IMR-90 (cell line): ENCODE results near the gene USP24. TPM values are rescaled to one million over a fixed set of nuclear protein-coding genes. Genes with fewer than 3 reads are reported as not detected.

Experiments used
- ATAC-seq: fragments of 200-7000 bp; cut with Tn5 transposase; 2 replicates; pipeline ENCODE4 v1.9.1; 2020; ENCODE audit warnings: low read depth, mild to moderate bottlenecking, moderate library complexity
- BruUV-seq: library from RNA; stranded (reverse); fragments of 400-500 nt; replicated peaks from 2 replicates; lab custom pipeline; 2021; lab: Mats Ljungman, UMichigan
- CTCF ChIA-PET: fragments of 300-600 bp; formaldehyde crosslinking; extraction: SDS; loops from one replicate; lab custom pipeline; 2021; ENCODE audit warnings: antibody characterized with exemption; lab: Yijun Ruan, JAX
- POLR2A ChIA-PET: fragments of 300-600 bp; sonication (Branson Sonifier 250); formaldehyde crosslinking; loops from one replicate; lab custom pipeline; 2022; ENCODE audit warnings: antibody characterized with exemption; ENCODE audit not compliant: unreplicated experiment; lab: Charles Lee
- DNase-seq: peaks from one replicate; pipeline ENCODE4 v3.0.0; 2013
- H2AFZ ChIP-seq: replicated peaks from 2 replicates; pipeline ENCODE3; 2013; ENCODE audit warnings: low read length, mild to moderate bottlenecking; ENCODE audit not compliant: poor library complexity
- H2AK5ac ChIP-seq: 2 replicates; pipeline ENCODE4 v1.6.1; 2013; ENCODE audit warnings: low read depth, low read length, inconsistent platforms
- H2AK9ac ChIP-seq: replicated peaks from 2 replicates; pipeline ENCODE3; 2013; ENCODE audit warnings: mild to moderate bottlenecking, low read depth, low read length, moderate library complexity; ENCODE audit not compliant: poor library complexity
- H2BK120ac ChIP-seq: 2 replicates; pipeline ENCODE4 v1.6.1; 2013; ENCODE audit warnings: low read depth, low read length, inconsistent platforms
- H2BK15ac ChIP-seq: 3 replicates; pipeline ENCODE4 v1.6.1; 2013; ENCODE audit warnings: low read depth, low read length, inconsistent platforms
- H2BK20ac ChIP-seq: 2 replicates; pipeline ENCODE4 v1.6.1; 2013; ENCODE audit warnings: low read depth, mild to moderate bottlenecking, inconsistent platforms, low read length, moderate library complexity
- H2BK5ac ChIP-seq: 2 replicates; pipeline ENCODE4 v1.6.1; 2013; ENCODE audit warnings: mild to moderate bottlenecking, low read depth, low read length, inconsistent platforms; ENCODE audit not compliant: poor library complexity, severe bottlenecking
- H3K14ac ChIP-seq: replicated peaks from 2 replicates; pipeline ENCODE4 v1.6.1; 2013; ENCODE audit warnings: low read depth, low read length, inconsistent platforms
- H3K18ac ChIP-seq: 2 replicates; pipeline ENCODE4 v1.6.1; 2013; ENCODE audit warnings: low read depth, low read length, control low read depth
- H3K23ac ChIP-seq: 2 replicates; pipeline ENCODE4 v1.6.1; 2013; ENCODE audit warnings: low read depth, low read length, inconsistent platforms
- H3K27ac ChIP-seq: 2 replicates; pipeline ENCODE4 v1.5.1; 2013; ENCODE audit warnings: mild to moderate bottlenecking, control low read depth, low read length; ENCODE audit not compliant: insufficient read depth
- H3K27me3 ChIP-seq: 2 replicates; pipeline ENCODE4 v1.6.1; 2013; ENCODE audit warnings: low read length; ENCODE audit not compliant: control insufficient read depth, insufficient read depth
- H3K36me3 ChIP-seq: 2 replicates; pipeline ENCODE4 v1.6.1; 2013; ENCODE audit warnings: low read length, mixed read lengths; ENCODE audit not compliant: control insufficient read depth, insufficient read depth
- H3K4ac ChIP-seq: 2 replicates; pipeline ENCODE4 v1.6.1; 2013; ENCODE audit warnings: low read depth, low read length, inconsistent platforms
- H3K4me1 ChIP-seq: 2 replicates; pipeline ENCODE4 v1.6.1; 2013; ENCODE audit warnings: low read length, mixed read lengths; ENCODE audit not compliant: control insufficient read depth, insufficient read depth
- H3K4me2 ChIP-seq: 2 replicates; pipeline ENCODE4 v1.6.1; 2013; ENCODE audit warnings: low read depth, mild to moderate bottlenecking, control low read depth, low read length, moderate library complexity
- H3K4me3 ChIP-seq: 2 replicates; pipeline ENCODE4 v1.5.1; 2013; ENCODE audit warnings: low read depth, mild to moderate bottlenecking, control low read depth, low read length, moderate library complexity; ENCODE audit not compliant: insufficient read depth
- H3K56ac ChIP-seq: 2 replicates; pipeline ENCODE4 v1.6.1; 2013; ENCODE audit warnings: low read length, inconsistent platforms; ENCODE audit not compliant: insufficient read depth; ENCODE audit errors: extremely low read depth
- H3K79me1 ChIP-seq, 2 experiments: 2 replicates each; pipeline ENCODE4 v1.6.1; 2013; ENCODE audit warnings: low read length in 2 of 2, inconsistent platforms in 1 of 2, low read depth in 1 of 2
- H3K9ac ChIP-seq: 2 replicates; pipeline ENCODE4 v1.6.1; 2013; ENCODE audit warnings: low read depth, low read length, control low read depth
- H3K9me1 ChIP-seq: 2 replicates; pipeline ENCODE4 v1.6.1; 2013; ENCODE audit warnings: low read length, inconsistent platforms; ENCODE audit not compliant: insufficient read depth
- H3K9me3 ChIP-seq: 2 replicates; pipeline ENCODE4 v1.6.1; 2013; ENCODE audit warnings: low read length; ENCODE audit not compliant: control insufficient read depth, insufficient read depth
- H4K20me1 ChIP-seq: 2 replicates; pipeline ENCODE4 v1.6.1; 2013; ENCODE audit warnings: low read length, inconsistent platforms; ENCODE audit not compliant: insufficient read depth
- H4K5ac ChIP-seq: 2 replicates; pipeline ENCODE4 v1.6.1; 2013; ENCODE audit warnings: mild to moderate bottlenecking, low read depth, low read length, control low read depth
- H4K8ac ChIP-seq, 2 experiments: 2 replicates each; pipeline ENCODE4 v1.6.1; 2013; ENCODE audit warnings: low read depth in 2 of 2, low read length in 2 of 2, control low read depth in 1 of 2, inconsistent platforms in 1 of 2
- H4K91ac ChIP-seq: 2 replicates; pipeline ENCODE4 v1.6.1; 2013; ENCODE audit warnings: low read depth, low read length, inconsistent platforms; ENCODE audit not compliant: insufficient read depth
- BHLHE40 ChIP-seq: fragments of 150-350 bp; IDR thresholded peaks from 2 replicates; pipeline ENCODE4 v1.6.1; 2016; ENCODE audit warnings: mild to moderate bottlenecking, low read depth, low read length
- CTCF ChIP-seq: conservative IDR thresholded peaks from 2 replicates; pipeline ENCODE4 v1.5.1; 2012; ENCODE audit warnings: mild to moderate bottlenecking, low read depth, low read length, improper control_type of control experiment
- ELK1 ChIP-seq: fragments of 150-350 bp; IDR thresholded peaks from 2 replicates; pipeline ENCODE4 v1.6.1; 2016; ENCODE audit warnings: low read depth, mild to moderate bottlenecking, low read length, moderate library complexity, borderline replicate concordance
- FOS ChIP-seq: fragments of 150-350 bp; IDR thresholded peaks from 2 replicates; pipeline ENCODE4 v1.6.1; 2016; ENCODE audit warnings: low read depth, low read length
- MAFK ChIP-seq: IDR thresholded peaks from 2 replicates; pipeline ENCODE4 v1.6.1; 2012; ENCODE audit warnings: low read depth, low read length, improper control_type of control experiment
- RAD21 ChIP-seq: IDR thresholded peaks from 2 replicates; pipeline ENCODE4 v1.6.1; 2012; ENCODE audit warnings: low read length, improper control_type of control experiment
- WGBS, 2 experiments: methylation state at CpG; one replicate each; pipeline versions ENCODE4 v1.1.5 to v1.1.7; 2013; ENCODE audit warnings: missing lambda C conversion rate in 2 of 2; ENCODE audit not compliant: insufficient read length in 1 of 2; ENCODE audit errors: extremely low coverage in 2 of 2; 5-methylcytosine and 5-hydroxymethylcytosine counted together
- dilution Hi-C: fragments of 300-500 bp; cut with HindIII; formaldehyde crosslinking; loops from one replicate; pipeline ENCODE4 v1.14.3; 2018; ENCODE audit warnings: low sequenced_read_pairs; ENCODE audit not compliant: unreplicated experiment
- in situ Hi-C: fragments of 300-500 bp; cut with MboI; formaldehyde crosslinking; loops from 3 replicates; pipeline ENCODE4 v1.14.3; 2019; ENCODE audit warnings: low sequenced_read_pairs, inconsistent platforms, mixed read lengths
- intact Hi-C: fragments of 100-400 bp; cut with micrococcal nuclease; formaldehyde crosslinking; loops from 2 replicates; pipeline ENCODE4 v1.10.0; 2022
- polyA plus RNA-seq, 3 experiments: library from polyadenylated mRNA; depleted of rRNA; stranded (reverse); fragments of >200 nt; gene quantifications; 2 replicates each; pipeline ENCODE4 v1.2.3, GENCODE V29; 2012; ENCODE audit warnings: low replicate concordance in 1 of 3
- total RNA-seq: library from RNA; depleted of rRNA; stranded (reverse); fragments of >200 nt; gene quantifications from 2 replicates; pipeline ENCODE4 v1.2.3, GENCODE V29; 2012

USP24 gene
- total and polyA plus RNA-seq, 2 of the 4 experiments (the other 2 are of a cell fraction) = 8.4 to 36.7 TPM

GRCh38 chr1:55081188-55081904 is 133.8 kb downstream of the USP24 start:
- BruUV-seq = no TSS peak
- H4K5ac ChIP-seq = no peak overlapping the region
- no peak overlapping the region for H2AFZ ChIP-seq
- ATAC-seq (peak; percentile 84), DNase-seq (peak; percentile 84)
- H2BK120ac ChIP-seq = 0 out of 2 replicates have a peak overlapping the region, but pooled peaks have one; percentile 18
- TF ChIP-seq BHLHE40 (peak; percentile 85; the same call in 1 of the 2 replicates), CTCF (no peak), ELK1 (no peak), RAD21 (no peak), FOS (peak; percentile 16; the same call in 1 of the 2 replicates), MAFK (no peak)
- H3K9me1 ChIP-seq = peaks cover 4% of the 10 kb centered on the region; the same call in 1 of the 2 replicates
- H2BK15ac ChIP-seq = no peak overlapping the region
- H4K91ac ChIP-seq = no peak overlapping the region
- H3K56ac ChIP-seq = no peak overlapping the region
- no peaks in the 10 kb centered on the region for H3K27me3 ChIP-seq
- no peak overlapping the region for H3K4me2 ChIP-seq
- no peak overlapping the region for H3K4ac ChIP-seq
- peaks cover 4% of the 10 kb centered on the region for H3K4me1 ChIP-seq
- no peak overlapping the region for H3K14ac ChIP-seq
- intact Hi-C loops (no loop called here), in situ Hi-C loops (no loop called here), dilution Hi-C loops (no loop called here)
- H3K36me3 ChIP-seq = peaks cover 45% of the 10 kb centered on the region
- H3K18ac ChIP-seq = no peak overlapping the region
- no peak overlapping the region for H3K23ac ChIP-seq
- peaks cover 6% of the 10 kb centered on the region; the same call in 1 of the 2 replicates for H4K20me1 ChIP-seq
- no peak overlapping the region for H4K8ac ChIP-seq
- peaks cover 7 to 18% of the 10 kb centered on the region in 2 experiments; a peak in 3 of 4 replicates for H3K79me1 ChIP-seq
- H3K9ac ChIP-seq = no peak overlapping the region
- CTCF ChIA-PET = interaction anchor here (1.2 kb wide), 2 partner anchors 10 to 196 kb away, joined by 4 to 5 read pairs; no protein-coding TSS in a partner anchor
- no peak overlapping the region for H2BK20ac ChIP-seq
- WGBS, 2 experiments = 28% methylated on average over 3 of the region's 9 CpGs; no CpG with 5 or more reads in 1 of the 2 experiments
- H3K9me3 ChIP-seq = no peaks in the 10 kb centered on the region
- no peak overlapping the region for H2BK5ac ChIP-seq
- H3K27ac ChIP-seq = peak overlapping the region; percentile 60; the same call in 1 of the 2 replicates
- POLR2A ChIA-PET = no interaction called here
- H3K4me3 ChIP-seq = no peak overlapping the region
- no peak overlapping the region for H2AK9ac ChIP-seq
- H2AK5ac ChIP-seq = peak overlapping the region; percentile 45; the same call in 1 of the 2 replicates
